ENCODE measurements around the gene HYI.

DNA sequence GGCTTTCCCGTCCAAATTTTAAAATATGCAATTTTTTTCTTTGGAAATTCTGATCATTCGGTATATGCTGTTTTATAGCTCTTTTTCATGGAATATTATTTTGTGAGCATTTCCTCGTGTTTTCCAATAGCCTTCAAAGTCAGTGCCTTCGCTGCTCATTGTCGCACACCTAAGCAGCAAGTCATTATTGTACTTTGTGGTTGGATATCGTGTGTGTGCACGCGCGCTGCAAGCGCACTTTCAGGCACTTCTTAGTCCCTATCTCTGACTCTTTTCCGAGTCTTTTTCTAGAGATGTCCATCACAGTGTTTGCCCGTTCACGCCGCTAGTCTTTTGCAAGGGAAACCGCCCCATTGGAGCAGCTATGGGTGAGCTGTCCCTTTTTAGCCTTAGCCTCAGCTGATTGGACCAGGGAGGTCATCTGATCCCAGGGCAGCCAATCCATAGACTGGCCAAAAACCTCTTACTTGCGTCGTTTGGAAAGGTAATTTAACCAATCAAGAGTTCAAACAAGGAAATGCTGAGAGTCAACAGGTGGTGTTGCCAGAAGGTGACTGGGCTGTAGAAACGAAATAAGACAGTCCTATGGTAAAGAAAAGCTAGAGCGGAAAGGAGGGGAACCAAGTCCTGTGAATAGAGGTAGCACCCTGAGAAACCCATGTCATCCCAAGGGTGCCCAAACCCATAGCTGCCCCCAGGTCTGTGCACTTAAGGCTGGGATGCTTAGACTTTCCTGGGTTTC lies 710 bp upstream of the HYI start:
- TF ChIP-seq LEF1 (IDR thresholded peaks at IDR 0.05; ENCODE audit: borderline replicate concordance) (no peak), FOXK2 (IDR thresholded peaks at IDR 0.05) (no peak), SP1 (IDR thresholded peaks at IDR 0.05) (no peak), ELF4 (IDR thresholded peaks at IDR 0.05) (no peak), FOXM1 (IDR thresholded peaks at IDR 0.05; ENCODE audit: borderline replicate concordance) (no peak), TARDBP (IDR thresholded peaks at IDR 0.05) (no peak), ARNT (IDR thresholded peaks at IDR 0.05) (no peak), HDGF (IDR thresholded peaks at IDR 0.05; ENCODE audit: borderline replicate concordance) (no peak)

Measured in HEK293T (cell line).